ENCODE measurements around the gene TXLNA.

TXLNA gene

DNA sequence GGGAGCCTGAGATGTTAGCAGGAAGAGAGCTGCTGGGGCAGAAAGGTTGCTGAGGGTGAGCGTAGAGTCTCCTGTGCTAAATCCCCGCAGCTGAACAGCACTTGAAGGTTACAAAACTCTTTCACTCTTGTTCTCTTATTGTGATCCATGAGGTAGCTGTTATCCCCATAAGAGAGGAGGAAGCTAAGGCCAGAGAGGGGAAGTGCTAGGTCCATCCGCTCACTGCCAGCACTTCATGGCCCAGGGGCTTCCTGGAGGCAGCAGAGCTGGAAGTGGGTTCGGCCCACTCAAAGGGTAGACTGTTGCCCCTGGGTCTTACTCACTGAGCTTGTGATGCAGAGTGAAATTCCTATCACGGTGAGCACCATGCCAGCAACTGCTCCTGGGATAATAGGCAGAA lies 37.1 kb downstream of the TXLNA start:
- Histone ChIP-seq H2AFZ (ENCODE audit: low read depth) (no peak overlapping the region), H3K36me3 (ENCODE audit: insufficient read depth) (no peaks in the 10 kb centered on the region), H3K9ac (no peak overlapping the region), H3K4me1 (ENCODE audit: low read depth, poor library complexity, severe bottlenecking) (peaks cover 10% of the 10 kb centered on the region), H3K4me3 (IDR thresholded peaks at IDR 0.05; ENCODE audit: insufficient read depth, low read depth, low read length) (no peak overlapping the region), H3K4me2 (no peak overlapping the region), H3K27ac (no peak overlapping the region), H4K20me1 (ENCODE audit: insufficient read depth) (no peaks in the 10 kb centered on the region), H3K27me3 (ENCODE audit: insufficient read depth, low read depth) (no peaks in the 10 kb centered on the region), H3K79me2 (ENCODE audit: insufficient read depth, low read depth) (no peaks in the 10 kb centered on the region)
- no peak for TF ChIP-seq CTCF (conservative IDR thresholded peaks at IDR 0.05; ENCODE audit: low read depth, low read length)

GRCh38 chr1:32219022-32219421 lies 39.5 kb downstream of the TXLNA start:
- H3K4me2 ChIP-seq = no peak overlapping the region
- peaks cover 18% of the 10 kb centered on the region for H3K79me2 ChIP-seq (ENCODE audit: insufficient read depth, low read depth)
- no peak for TF ChIP-seq CTCF (conservative IDR thresholded peaks at IDR 0.05; ENCODE audit: low read depth, low read length)
- no peak overlapping the region for H3K9ac ChIP-seq
- peaks cover 21% of the 10 kb centered on the region for H3K4me1 ChIP-seq (ENCODE audit: low read depth, poor library complexity, severe bottlenecking)
- H3K27ac ChIP-seq = no peak overlapping the region
- no peaks in the 10 kb centered on the region for H4K20me1 ChIP-seq (ENCODE audit: insufficient read depth)
- H3K36me3 ChIP-seq (ENCODE audit: insufficient read depth) = no peaks in the 10 kb centered on the region
- no peak overlapping the region for H3K4me3 ChIP-seq (IDR thresholded peaks at IDR 0.05; ENCODE audit: insufficient read depth, low read depth, low read length)
- no peak overlapping the region for H2AFZ ChIP-seq (ENCODE audit: low read depth)
- H3K27me3 ChIP-seq (ENCODE audit: insufficient read depth, low read depth) = no peaks in the 10 kb centered on the region

DNA sequence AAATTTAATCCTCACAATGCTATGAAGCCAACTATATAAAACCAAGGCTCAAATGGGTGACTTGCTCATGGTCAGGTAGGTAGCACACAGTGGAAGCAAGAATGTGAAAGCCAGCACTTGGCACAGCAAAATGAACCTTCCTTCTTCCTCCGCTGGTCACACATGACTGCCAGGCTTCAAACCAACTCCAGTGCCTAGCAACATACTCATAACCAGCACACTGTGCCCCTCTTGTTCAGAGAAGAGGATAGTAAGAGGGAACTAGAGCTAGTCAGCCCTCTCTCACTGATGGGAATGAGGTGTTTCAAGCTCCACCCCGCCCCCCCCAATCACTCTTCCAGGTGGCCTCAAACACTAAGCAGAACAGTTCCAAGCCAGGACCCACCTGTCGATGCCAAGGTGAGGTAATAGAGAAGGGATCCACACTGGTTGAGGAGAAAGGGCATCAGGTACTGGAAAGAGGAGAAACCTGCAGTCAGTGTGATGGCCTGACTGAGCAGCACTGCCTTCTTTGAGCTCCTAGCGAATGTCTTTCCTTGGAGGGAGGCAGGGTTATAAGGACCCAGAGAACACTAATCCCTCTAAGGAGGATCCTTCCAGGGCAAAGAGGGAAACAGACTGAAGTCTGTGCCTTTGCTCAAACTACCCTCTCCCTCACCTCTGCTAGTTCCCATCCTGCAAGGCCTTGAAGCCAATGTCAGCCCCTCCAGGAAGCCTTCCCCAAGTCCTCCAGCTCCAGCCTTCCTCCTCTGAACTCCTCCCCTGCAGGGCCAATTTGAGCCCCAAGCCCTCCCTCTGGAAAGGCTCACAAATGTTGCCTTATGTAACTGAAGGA lies 41.5 kb downstream of the TXLNA start:
- Histone ChIP-seq H3K36me3 (ENCODE audit: insufficient read depth) (no peaks in the 10 kb centered on the region), H3K4me3 (IDR thresholded peaks at IDR 0.05; ENCODE audit: insufficient read depth, low read depth, low read length) (no peak overlapping the region), H4K20me1 (ENCODE audit: insufficient read depth) (no peaks in the 10 kb centered on the region), H3K79me2 (ENCODE audit: insufficient read depth, low read depth) (peaks cover 22% of the 10 kb centered on the region), H3K27me3 (ENCODE audit: insufficient read depth, low read depth) (no peaks in the 10 kb centered on the region), H3K4me1 (ENCODE audit: low read depth, poor library complexity, severe bottlenecking) (peaks cover 15% of the 10 kb centered on the region), H3K27ac (no peak overlapping the region), H3K4me2 (peak overlapping the region; percentile 96; the same call in 1 of the 2 replicates), H3K9ac (no peak overlapping the region), H2AFZ (ENCODE audit: low read depth) (no peak overlapping the region)
- no peak for TF ChIP-seq CTCF (conservative IDR thresholded peaks at IDR 0.05; ENCODE audit: low read depth, low read length)

DNA sequence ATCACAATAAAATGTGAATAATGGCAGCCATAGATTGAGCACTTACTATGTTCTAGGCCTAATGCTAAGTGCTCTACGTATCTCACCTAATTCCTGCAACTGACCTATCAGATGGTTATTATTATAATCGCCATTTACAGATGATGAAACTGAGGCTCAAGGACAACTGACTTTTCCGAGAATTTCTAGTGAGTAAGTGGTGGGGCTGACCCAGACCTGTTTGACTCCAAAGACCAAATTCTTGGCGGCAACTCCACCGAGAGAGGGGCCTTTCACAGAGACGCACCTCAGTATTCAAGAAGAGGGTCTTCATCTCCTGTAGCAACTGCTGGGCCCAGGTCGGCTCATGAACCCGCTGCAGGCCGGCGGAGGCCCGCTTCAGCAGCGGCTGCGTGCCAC lies 42.1 kb downstream of the TXLNA start:
- Histone ChIP-seq H3K27ac (no peak overlapping the region), H3K4me3 (IDR thresholded peaks at IDR 0.05; ENCODE audit: insufficient read depth, low read depth, low read length) (no peak overlapping the region), H3K4me2 (peak overlapping the region; percentile 96; the same call in 1 of the 2 replicates), H3K4me1 (ENCODE audit: low read depth, poor library complexity, severe bottlenecking) (peaks cover 15% of the 10 kb centered on the region), H4K20me1 (ENCODE audit: insufficient read depth) (no peaks in the 10 kb centered on the region), H3K27me3 (ENCODE audit: insufficient read depth, low read depth) (no peaks in the 10 kb centered on the region), H3K79me2 (ENCODE audit: insufficient read depth, low read depth) (peaks cover 22% of the 10 kb centered on the region), H3K9ac (peak overlapping the region; percentile 81; the same call in 1 of the 2 replicates), H3K36me3 (ENCODE audit: insufficient read depth) (no peaks in the 10 kb centered on the region), H2AFZ (ENCODE audit: low read depth) (peak overlapping the region; percentile 74)
- TF ChIP-seq CTCF (conservative IDR thresholded peaks at IDR 0.05; ENCODE audit: low read depth, low read length) = no peak

All from KMS-11 (cell line).